Stimulated activated CD4-positive, alpha-beta T cell treated with anti-CD3 and anti-CD28 coated beads, Interleukin-15, amount 100 ng/mL, for 1 hour (primary cell): ENCODE measurements around the gene SLC4A8.

Experiments
- DNase-seq, 2 donors: peaks; one replicate each; pipeline ENCODE4 v3.0.0-alpha.2; 2020; ENCODE audit warnings: low read depth in 1 of 2, low spot score in 1 of 2

The SLC4A8 gene

DNA sequence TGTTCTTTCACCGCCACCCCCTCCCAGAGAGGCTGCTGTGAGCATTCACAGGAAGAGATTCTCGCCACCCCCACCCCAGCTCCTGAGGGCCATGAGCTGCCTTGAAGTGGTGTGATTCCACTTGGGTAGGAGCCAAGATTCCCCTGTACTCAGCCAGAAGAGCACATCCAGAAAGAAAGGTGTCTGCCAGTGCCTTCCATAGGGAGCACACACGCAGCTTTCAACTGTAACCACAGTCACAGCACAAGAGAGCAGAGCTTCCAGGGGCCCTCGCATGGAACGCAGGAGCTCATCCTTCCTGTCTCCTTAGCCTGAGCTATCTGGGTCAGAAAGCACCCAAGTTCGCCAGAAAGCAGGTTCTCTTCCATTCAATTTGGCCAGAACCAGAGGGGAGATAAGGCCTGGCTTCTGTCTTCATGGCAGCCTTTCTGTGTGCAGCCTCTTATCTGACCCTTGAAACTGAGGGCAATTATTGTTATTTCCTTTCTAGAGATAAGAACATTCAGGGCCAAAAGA, 99.8 kb downstream of the SLC4A8 start:
- no peak for DNase-seq

DNA sequence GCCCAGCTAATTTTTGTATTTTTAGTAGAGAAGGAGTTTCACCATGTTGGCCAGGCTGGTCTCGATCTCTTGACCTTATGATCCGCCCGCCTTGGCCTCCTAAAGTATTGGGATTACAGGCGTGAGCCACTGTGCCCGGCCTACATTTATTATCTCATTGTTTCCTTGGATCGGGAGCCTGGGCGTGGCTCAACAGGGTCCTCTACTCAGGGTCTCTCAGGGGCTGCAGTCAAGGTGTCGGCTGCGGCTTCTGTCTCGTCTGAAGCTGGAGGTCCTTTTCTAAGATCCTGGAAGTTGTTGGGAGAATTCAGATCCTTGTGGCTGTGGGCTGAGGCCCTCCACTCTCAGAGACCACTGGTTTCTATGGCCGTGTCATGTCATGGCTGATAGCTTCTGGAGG, 100.9 kb downstream of the SLC4A8 start:
- no peak for DNase-seq

DNA sequence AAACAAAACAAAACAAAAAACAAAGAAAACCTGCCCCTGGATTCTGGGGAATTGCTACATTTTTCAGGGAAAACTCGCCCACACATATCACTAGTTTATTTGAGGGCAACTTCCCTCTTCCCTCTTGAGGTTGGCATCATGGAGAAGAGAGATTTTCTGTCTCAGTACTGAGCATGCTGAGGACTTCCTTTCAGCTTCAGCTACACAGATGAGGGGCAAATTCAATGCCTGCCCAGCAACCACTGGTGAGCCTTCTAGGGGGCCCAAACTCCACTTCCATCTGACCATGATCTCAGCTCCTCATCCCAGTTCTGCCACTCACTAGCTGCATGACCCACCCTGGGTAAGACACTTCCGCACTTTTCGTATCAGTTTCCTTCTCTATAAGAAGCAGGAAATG, 103.3 kb downstream of the SLC4A8 start:
- no peak for DNase-seq

DNA sequence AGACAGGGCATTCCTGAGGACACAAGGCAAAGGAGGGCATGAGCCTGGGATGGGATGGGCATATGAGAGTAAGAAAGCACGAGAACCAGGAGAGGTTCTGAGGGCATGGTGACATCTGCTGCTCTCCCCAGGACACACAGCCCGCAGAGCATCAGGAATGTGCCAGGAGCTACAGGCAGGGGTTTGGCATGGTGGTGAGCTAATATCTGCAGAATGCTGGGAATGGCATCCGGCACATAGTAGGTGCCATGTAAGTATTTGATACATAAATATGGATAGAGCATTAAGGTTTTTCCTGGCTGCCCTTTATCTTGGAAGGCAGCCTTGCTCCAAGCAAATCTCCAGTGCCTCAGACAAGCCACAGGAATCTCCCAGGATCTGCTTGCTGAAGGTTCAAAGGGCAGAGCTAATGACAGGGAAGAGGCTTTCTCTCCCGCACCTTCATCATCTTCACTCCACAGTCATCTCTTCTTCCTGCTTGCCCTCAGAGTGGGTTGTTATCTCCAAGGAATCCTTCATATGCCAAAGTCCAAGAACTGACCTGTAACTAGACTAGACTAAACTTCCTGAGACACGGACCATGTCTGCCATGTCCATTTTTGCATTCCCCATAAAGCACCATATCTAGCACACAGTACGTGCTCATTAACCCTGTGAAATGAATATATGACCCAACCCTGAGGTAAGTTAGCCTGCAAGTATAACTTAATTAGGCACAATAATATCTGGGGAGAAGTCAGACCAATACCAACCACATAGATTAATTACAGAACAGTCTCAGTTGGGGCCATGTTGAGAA, 104.4 kb downstream of the SLC4A8 start:
- DNase-seq: no peak

DNA sequence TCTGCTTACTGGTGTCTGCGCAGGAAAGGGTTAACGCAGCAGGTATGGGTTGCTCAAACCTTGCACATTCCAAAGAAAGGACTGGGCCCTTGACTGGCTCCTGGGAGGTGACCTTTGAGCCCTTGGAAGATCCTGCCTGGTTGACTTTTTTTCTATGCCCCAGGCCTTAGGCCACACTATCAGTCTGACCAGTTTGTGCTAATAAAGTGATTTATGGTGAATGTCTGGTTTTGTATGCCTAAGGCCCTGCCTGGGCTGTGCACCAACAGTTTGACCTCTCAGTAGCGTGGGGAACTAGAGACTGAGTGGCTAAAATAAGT, 105.0 kb downstream of the SLC4A8 start:
- DNase-seq: no peak

DNA sequence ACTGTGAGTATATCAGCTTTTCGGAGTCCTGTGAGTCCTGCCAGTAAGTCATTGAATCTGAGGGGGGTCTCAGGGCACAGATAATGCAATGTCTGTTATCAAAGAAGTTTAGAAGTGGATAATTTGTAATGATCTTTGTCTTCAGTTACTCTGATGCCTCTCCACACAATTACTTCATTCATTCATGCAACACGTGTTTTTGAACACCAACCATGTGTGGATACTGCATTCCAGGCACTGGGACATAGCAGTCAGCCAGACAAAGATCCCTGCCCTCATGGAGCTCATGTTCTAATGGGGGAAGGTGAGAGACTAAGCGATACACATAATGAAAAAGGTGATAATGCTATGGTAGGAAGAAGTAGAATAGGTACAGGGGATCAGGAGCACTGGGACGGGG, 105.6 kb downstream of the SLC4A8 start:
- DNase-seq: no peak

DNA sequence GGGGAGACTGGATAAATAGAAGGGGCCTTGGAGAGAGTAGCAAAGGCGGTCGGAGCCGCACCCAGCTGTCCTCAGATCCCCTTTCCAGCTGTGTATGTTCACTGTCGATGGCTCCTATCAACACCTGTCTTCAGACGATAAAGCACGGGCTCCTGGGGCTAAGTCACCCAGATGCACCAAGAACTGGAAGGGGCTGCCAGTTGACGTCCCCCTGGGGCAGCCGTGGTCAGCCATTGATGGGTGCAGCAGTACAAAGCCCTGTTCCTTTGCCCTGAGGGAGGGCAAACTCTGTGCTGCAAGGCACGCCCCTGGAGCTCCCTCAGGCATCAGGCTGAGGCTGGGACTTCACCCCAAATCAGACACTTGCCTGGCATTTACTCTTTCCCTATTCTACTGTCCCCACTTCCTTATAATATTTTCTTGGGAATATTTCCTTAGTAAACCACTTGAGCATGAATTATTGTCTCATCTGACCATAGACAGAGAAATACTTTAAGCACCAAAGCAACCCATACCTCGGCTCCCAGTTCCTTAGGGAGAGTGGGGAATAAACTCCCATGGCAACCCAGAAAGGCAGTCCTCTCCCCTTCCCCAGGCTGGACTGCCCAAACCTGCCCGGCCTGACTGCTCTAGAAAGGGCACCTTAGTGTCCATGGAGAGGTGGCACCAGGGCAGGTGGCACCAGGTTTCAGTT, 106.8 kb downstream of the SLC4A8 start:
- no peak for DNase-seq

DNA sequence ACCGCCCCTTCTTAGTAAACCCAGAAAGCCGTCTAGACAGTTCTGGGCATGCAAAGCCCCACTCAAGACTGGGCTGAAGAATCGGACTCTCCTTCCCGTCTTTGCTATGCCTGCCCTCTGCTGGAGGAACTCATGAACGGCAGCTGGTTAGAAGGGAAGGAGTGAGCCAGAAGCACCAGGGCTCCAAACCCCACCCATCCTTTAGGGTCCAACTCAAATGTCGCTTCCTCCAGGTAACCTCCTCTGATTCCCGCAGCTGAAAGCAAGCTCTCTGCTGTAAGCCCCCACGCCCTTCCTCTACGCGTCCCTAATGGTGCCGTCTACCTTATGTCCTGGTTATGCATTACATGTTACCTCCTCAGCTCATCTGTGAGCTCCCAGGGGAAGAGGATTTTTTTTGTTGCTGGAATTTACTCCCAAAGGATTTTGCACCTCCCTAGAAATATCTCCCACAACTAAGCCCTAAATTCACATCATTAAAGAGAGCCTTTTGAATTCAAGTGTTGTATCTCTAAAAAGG, 107.4 kb downstream of the SLC4A8 start:
- DNase-seq: peak; percentile 48 to 58

DNA sequence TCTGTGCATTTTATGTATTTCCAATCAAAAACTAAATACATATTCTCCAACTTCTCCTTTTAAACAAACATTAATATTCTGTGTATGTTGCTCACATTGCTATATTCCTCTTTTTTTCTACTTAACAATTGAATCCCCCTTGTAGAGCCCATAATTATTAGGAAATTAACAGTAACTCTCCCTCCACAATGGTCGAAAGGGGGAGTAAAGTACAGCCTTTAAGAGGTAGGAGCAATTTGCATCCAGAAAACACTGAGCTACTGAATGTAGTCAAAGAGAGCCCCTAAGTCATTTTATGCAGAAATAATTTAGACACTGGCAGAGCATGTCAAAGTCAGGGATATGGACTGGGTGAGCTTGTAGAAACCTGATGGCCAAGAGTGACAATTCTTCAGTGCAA, 109.2 kb downstream of the SLC4A8 start:
- no peak for DNase-seq

DNA sequence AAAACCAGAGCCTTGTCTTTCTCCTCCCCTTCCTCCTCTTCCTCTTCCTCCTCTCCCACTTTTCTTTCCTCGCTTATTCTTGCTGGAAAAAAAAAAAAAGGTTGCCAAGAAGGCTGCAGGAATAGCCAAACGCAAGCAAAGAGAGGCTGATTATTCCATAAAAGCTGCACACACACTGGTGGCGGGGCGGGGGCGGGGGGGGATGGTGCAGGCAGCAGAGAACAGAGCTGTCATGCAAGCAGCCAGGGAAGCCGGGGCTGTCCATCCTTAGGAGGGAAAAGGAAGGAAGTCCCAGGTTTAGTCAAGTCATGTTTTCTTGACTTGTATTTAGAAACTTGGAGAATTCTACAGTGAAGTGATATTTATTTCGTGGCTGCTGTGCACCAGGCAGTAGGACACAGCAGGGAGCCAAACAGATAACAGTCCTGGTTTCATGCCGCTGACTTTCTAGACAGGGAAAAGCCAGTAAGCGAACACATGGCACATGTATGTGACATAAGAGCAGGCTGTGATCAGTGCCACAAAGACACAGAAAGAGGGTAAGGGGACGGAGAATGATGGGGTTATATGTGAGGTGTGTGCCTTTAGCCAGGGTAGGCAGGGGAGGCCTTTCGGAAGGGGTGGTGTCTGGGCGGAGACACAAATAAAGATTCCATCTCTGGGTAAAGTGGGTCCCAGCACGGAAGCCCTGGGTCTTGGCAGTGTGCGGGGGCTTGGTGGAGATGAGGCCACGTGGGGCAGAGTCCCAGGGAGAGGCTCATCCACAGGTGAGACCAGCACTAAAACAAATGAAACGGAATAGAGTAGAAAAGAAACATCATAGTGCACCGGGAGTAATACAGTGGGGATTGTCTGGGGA, 109.8 kb downstream of the SLC4A8 start:
- no peak for DNase-seq

DNA sequence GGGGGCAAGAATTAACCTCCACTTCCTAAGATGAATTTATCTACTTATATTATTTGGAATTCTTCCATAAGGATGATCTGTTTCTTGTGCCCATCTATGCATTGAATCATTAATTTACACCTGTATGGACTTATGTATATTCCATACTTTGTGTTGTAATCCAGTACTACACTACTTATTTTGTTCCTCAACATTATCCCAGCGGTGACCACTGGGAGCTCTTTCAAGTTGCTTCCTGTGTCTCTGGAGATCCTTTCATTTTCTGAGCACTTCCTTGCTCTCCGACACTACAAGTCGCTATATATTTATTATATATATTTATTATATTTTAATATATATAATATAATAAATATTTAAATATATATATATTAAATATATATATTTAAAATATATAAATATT, 111.5 kb downstream of the SLC4A8 start:
- no peak for DNase-seq

DNA sequence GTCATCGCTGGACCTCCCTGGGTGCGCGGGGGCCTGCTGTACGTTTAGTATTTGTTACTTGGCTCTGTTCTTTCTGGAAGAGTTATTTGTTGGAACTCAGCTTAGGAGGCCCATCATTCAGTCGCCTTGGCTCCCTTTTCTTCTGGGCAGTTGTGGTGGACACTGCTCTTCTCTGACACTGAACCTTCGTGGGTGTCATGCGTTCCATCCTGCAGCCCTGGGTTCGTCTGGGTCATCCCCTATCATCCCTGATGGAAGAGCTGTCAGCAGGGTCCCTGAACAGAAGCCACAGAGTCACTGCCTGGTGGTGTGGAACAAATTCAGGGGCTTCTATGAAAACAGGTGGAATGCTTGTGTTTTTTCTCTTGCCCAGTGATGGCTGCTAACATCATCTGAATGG, 113.5 kb downstream of the SLC4A8 start:
- DNase-seq: no peak

DNA sequence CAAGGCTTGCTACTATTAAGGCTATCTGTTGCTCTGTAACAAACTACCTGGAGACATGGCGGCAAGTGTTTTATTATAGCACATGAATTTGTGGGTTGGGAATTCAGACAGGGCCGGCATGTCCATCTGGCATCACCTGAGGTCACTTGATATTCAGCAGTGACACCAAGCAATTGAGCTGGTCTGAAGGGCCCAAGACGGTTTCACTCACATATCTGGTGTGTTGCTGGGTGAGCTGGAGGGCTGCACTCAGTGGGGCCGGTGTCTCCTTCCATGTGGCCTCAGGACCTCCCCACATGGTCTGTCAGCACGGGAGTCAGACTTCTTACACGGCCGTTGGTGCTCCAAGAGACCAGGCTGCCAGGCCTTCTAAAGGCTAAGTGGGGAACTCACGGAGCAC, 114.0 kb downstream of the SLC4A8 start:
- DNase-seq: no peak

DNA sequence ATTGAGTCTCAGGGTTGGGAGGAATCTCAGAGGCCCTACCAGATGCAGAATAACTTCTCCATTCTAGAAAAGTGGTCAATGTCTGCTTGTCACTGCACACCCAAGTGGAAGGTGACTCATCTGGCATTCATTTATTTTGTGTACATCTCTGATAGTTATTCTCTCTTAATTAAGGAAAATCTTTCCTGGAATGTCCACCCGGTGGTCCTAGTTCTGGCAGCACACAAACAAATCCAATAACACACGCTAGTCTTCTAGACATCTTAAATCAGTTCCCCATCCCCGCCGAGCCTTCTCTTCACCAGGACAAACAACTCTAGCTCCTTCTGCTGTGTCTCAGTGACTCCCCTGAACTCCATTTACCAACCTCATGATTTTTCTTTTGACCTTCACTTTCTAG, 116.4 kb downstream of the SLC4A8 start:
- DNase-seq: no peak

DNA sequence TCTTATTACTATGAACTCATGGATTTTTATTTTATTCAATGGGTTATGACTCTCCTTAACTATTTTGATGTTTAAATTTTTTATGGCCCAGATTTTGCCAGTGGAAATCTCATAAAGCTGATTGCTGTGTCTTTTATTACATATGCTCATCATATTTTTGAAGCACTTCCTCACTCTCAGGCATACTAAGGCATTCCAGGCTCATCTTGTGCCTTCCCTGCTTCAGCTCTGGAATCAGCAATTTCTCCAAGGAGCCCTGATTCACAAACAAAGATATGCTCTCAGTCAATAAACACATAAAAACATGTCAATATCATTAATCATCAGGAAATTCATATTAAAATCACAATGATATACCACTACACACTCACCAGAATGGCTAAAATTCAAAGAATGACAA, 121.5 kb downstream of the SLC4A8 start:
- no peak for DNase-seq

DNA sequence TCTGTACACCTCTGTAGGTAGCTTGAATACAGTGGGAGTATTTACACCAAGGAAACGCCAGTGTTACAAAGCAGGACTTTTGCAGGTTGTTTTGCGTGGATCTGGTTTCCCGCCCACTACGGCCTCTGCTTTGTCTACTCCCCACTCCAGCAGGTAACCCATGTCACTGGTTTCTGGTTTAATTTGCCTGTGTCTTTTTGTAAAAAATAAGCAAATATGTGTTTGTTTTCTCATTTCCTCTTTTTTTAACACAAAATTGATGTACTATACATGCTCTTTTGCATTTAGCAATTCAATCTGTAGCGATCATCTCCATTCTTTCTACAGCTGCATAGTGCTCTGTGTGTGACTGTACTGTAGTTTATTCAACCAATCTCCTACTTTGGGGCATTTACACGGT, 123.0 kb downstream of the SLC4A8 start:
- DNase-seq: no peak

DNA sequence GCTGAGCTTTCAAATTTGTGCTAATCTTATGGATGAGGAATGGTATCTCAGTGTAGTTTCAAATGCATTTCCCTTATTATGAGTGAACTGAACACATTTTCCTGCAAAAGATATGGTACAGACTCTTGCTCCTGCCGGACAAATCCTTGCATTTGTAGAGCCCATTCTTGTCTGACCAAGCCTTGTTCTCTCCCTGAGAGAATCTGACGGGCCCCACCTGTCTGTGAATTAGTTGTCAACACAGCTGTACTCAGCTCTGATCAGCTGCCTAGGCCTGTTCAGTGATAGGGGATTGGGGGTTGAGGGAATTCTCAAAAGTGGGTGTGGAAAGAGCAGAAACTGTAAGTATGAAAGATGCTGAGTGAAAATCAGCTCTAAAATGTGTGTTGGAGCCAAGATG, 123.6 kb downstream of the SLC4A8 start:
- DNase-seq: no peak

DNA sequence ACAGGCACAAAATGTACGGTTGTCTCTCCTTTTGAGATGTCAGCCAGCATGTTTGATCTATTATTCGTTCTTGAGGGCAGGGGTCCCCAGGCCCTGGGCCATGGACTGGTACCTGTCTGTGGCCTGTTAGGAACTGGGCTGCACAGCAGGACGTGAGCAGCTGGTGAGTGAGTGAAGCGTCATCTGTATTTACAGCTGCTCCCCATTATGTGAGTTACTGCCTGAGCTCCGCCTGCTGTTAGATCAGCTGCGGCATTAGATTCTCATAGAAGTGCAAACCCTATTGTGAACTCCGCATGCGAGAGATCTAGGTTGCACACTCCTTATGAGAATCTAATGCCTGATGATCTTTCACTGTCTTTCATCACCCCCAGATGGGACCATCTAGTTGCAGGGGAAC, 125.0 kb downstream of the SLC4A8 start:
- no peak for DNase-seq
